ENCODE data around the gene XPOT. TPM values are rescaled to one million over a fixed set of nuclear protein-coding genes. Genes with fewer than 3 reads are reported as not detected.

XPOT gene
- total and polyA plus RNA-seq, 9 donors = 13.2 to 170 (median 33.8) TPM

GRCh38 chr12:64383675-64384074, 20.5 kb upstream of the XPOT start:
- TF ChIP-seq EP300 (IDR thresholded peaks at IDR 0.05) (no peak), CTCF (IDR thresholded peaks at IDR 0.05) (no peak), POLR2A (IDR thresholded peaks at IDR 0.05) (no peak)
- no peak overlapping the region for H3K4me3 ChIP-seq
- intact Hi-C loops (cut with DNase I) = no loop called here
- H3K9me3 ChIP-seq = no peaks in the 10 kb centered on the region
- WGBS, 3 donors = 66 to 84% (median 80%) methylated on average over 1 of the region's 1 CpG
- H3K27ac ChIP-seq = no peak overlapping the region
- H3K4me1 ChIP-seq (ENCODE audit: insufficient read depth) = no peaks in the 10 kb centered on the region
- no peak for DNase-seq
- H3K36me3 ChIP-seq = no peaks in the 10 kb centered on the region
- no peaks in the 10 kb centered on the region for H3K27me3 ChIP-seq

- 85 to 89% (median 86%) methylated on average over 3 of the region's 3 CpGs for WGBS, 3 donors
- intact Hi-C loops (cut with DNase I) = no loop called here
Observed at GRCh38 chr12:64385019-64385418, 19.2 kb upstream of the XPOT start.

GRCh38 chr12:64385468-64385867, 18.7 kb upstream of the XPOT start:
- 61 to 82% (median 79%) methylated on average over 2 of the region's 2 CpGs for WGBS, 3 donors
- TF ChIP-seq POLR2A (IDR thresholded peaks at IDR 0.05) (no peak), CTCF (IDR thresholded peaks at IDR 0.05) (no peak), EP300 (IDR thresholded peaks at IDR 0.05) (no peak)

More at GRCh38 chr12:64385019-64385418, 19.2 kb upstream of the XPOT start:
- Histone ChIP-seq H3K27me3 (no peaks in the 10 kb centered on the region), H3K9me3 (no peaks in the 10 kb centered on the region), H3K27ac (no peak overlapping the region), H3K4me1 (ENCODE audit: insufficient read depth) (no peaks in the 10 kb centered on the region), H3K36me3 (no peaks in the 10 kb centered on the region), H3K4me3 (no peak overlapping the region)
- no peak for DNase-seq
- TF ChIP-seq POLR2A (IDR thresholded peaks at IDR 0.05) (no peak), EP300 (IDR thresholded peaks at IDR 0.05) (no peak), CTCF (IDR thresholded peaks at IDR 0.05) (no peak)

GRCh38 chr12:64387197-64387816, 16.9 kb upstream of the XPOT start:
- H3K27me3 ChIP-seq = no peaks in the 10 kb centered on the region
- DNase-seq = no peak
- 87 to 90% (median 87%) methylated on average over 6 of the region's 6 CpGs for WGBS, 3 donors
- intact Hi-C loops (cut with DNase I) = no loop called here
- no peaks in the 10 kb centered on the region for H3K36me3 ChIP-seq
- H3K4me1 ChIP-seq (ENCODE audit: insufficient read depth) = peaks cover 2% of the 10 kb centered on the region
- no peak overlapping the region for H3K4me3 ChIP-seq
- no peaks in the 10 kb centered on the region for H3K9me3 ChIP-seq
- H3K27ac ChIP-seq = no peak overlapping the region
- no peak for TF ChIP-seq CTCF (IDR thresholded peaks at IDR 0.05)
- TF ChIP-seq POLR2A (IDR thresholded peaks at IDR 0.05) = no peak
- TF ChIP-seq EP300 (IDR thresholded peaks at IDR 0.05) = no peak

More at GRCh38 chr12:64385468-64385867, 18.7 kb upstream of the XPOT start:
- H3K27me3 ChIP-seq = no peaks in the 10 kb centered on the region
- intact Hi-C loops (cut with DNase I) = no loop called here
- no peak for DNase-seq
- no peak overlapping the region for H3K27ac ChIP-seq
- no peaks in the 10 kb centered on the region for H3K9me3 ChIP-seq
- H3K4me3 ChIP-seq = no peak overlapping the region
- H3K36me3 ChIP-seq = no peaks in the 10 kb centered on the region
- peaks cover 2% of the 10 kb centered on the region for H3K4me1 ChIP-seq (ENCODE audit: insufficient read depth)

All from ovary (tissue), 9 donors.